Keratinocyte (primary cell): ENCODE results near the gene CEP131. TPM values are rescaled to one million over a fixed set of nuclear protein-coding genes. Genes with fewer than 3 reads are reported as not detected.

Experiments
- DNase-seq: peaks from one replicate; pipeline ENCODE4 v3.0.0-alpha.2; 2011; ENCODE audit warnings: low read depth, missing footprints, low spot score
- FAIRE-seq: peaks from 2 replicates; lab custom pipeline; 2011; peaks lifted over from hg19 to GRCh38; lab: Jason Lieb, UNC
- H2AFZ ChIP-seq: 2 replicates; pipeline ENCODE4 v1.6.0; 2012; ENCODE audit warnings: low read length, control low read depth, inconsistent platforms; ENCODE audit not compliant: control insufficient read depth
- H3K27ac ChIP-seq: 2 replicates; pipeline ENCODE4 v1.5.1; 2011; ENCODE audit warnings: low read length; ENCODE audit not compliant: control insufficient read depth, insufficient read depth
- H3K27me3 ChIP-seq: 3 replicates; pipeline ENCODE4 v1.6.0; 2011; ENCODE audit warnings: low read length; ENCODE audit not compliant: control insufficient read depth, insufficient read depth; ENCODE audit errors: extremely low read depth
- H3K36me3 ChIP-seq, 2 experiments: 2 replicates in 1 of 2; 3 replicates in 1 of 2; pipeline ENCODE4 v1.5.1; 2011; ENCODE audit warnings: low read length in 2 of 2, mild to moderate bottlenecking in 1 of 2; ENCODE audit not compliant: control insufficient read depth in 2 of 2, insufficient read depth in 2 of 2; ENCODE audit errors: extremely low read depth in 1 of 2
- H3K4me1 ChIP-seq: 3 replicates; pipeline ENCODE4 v1.5.1; 2011; ENCODE audit warnings: low read length; ENCODE audit not compliant: control insufficient read depth, insufficient read depth; ENCODE audit errors: extremely low read depth
- H3K4me2 ChIP-seq: 3 replicates; pipeline ENCODE4 v1.6.0; 2011; ENCODE audit warnings: low read depth, low read length; ENCODE audit not compliant: control insufficient read depth, insufficient read depth; ENCODE audit errors: extremely low read depth
- H3K4me3 ChIP-seq, 3 experiments: fragments of 200-600 bp in 1 of 3; sonication (generic) in 1 of 3; 2 replicates in 2 of 3; 3 replicates in 1 of 3; pipeline ENCODE4 v1.5.1; 2011 to 2016; ENCODE audit warnings: low read length in 3 of 3, mild to moderate bottlenecking in 3 of 3, control low read depth in 2 of 3, inconsistent platforms in 1 of 3, low read depth in 1 of 3, mixed read lengths in 1 of 3, mixed run types in 1 of 3, moderate library complexity in 1 of 3; ENCODE audit not compliant: control insufficient read depth in 2 of 3, insufficient read depth in 2 of 3; ENCODE audit errors: extremely low read depth in 1 of 3
- H3K79me2 ChIP-seq: 2 replicates; pipeline ENCODE4 v1.6.0; 2012; ENCODE audit warnings: low read length; ENCODE audit not compliant: control insufficient read depth, insufficient read depth
- H3K9ac ChIP-seq: 3 replicates; pipeline ENCODE4 v1.6.0; 2011; ENCODE audit warnings: low read length; ENCODE audit not compliant: control insufficient read depth, insufficient read depth; ENCODE audit errors: extremely low read depth
- H3K9me1 ChIP-seq: 3 replicates; pipeline ENCODE4 v1.6.0; 2011; ENCODE audit warnings: low read length; ENCODE audit not compliant: control insufficient read depth, insufficient read depth; ENCODE audit errors: extremely low read depth
- H3K9me3 ChIP-seq: 2 replicates; pipeline ENCODE4 v1.5.1; 2012; ENCODE audit warnings: low read depth, low read length; ENCODE audit not compliant: control insufficient read depth
- H4K20me1 ChIP-seq: 3 replicates; pipeline ENCODE4 v1.6.0; 2011; ENCODE audit warnings: low read length; ENCODE audit not compliant: control insufficient read depth, insufficient read depth; ENCODE audit errors: extremely low read depth
- EZH2 ChIP-seq: IDR thresholded peaks from one replicate; pipeline ENCODE4 v1.6.1; 2012; ENCODE audit warnings: inconsistent platforms, mild to moderate bottlenecking, low read length, moderate library complexity
- dilution Hi-C: fragments of 300-500 bp; cut with MboI; formaldehyde crosslinking; loops from one replicate; pipeline ENCODE4 v1.7.0; 2020; ENCODE audit warnings: low sequenced_read_pairs; ENCODE audit not compliant: extremely low pct_ligation_motif_present
- polyA plus RNA-seq, 5 experiments: library from polyadenylated mRNA; depleted of rRNA in 3 of 5; stranded (reverse) in 3 of 5; stranded (forward) in 1 of 5; unstranded in 1 of 5; fragments of >200 nt; gene quantifications; 1 replicate in 1 of 5; 2 replicates in 3 of 5; 3 replicates in 1 of 5; pipeline versions ENCODE4 v1.2.1 to v1.2.3, GENCODE V29; 2011 to 2012; ENCODE audit warnings: missing spikeins in 2 of 5, low read depth in 1 of 5, low replicate concordance in 1 of 5
- TF ChIP-seq, protein P1 (sequence below), 3 experiments: IDR thresholded peaks in 1 of 3; conservative IDR thresholded peaks in 1 of 3; optimal IDR thresholded peaks in 1 of 3; 2 replicates in 2 of 3; 3 replicates in 1 of 3; pipeline versions ENCODE3 to v1.5.1; 2011; ENCODE audit warnings: low read length in 3 of 3, mild to moderate bottlenecking in 3 of 3, moderate library complexity in 2 of 3, control low read depth in 1 of 3, inconsistent platforms in 1 of 3; ENCODE audit not compliant: insufficient read depth in 2 of 3; ENCODE audit errors: extremely low read depth in 1 of 3

Gene CEP131
- polyA plus RNA-seq, 1 donor (not counting 4 experiments of a cell fraction or from before 2014, with no cell fraction given), result 2.6 TPM

DNA sequence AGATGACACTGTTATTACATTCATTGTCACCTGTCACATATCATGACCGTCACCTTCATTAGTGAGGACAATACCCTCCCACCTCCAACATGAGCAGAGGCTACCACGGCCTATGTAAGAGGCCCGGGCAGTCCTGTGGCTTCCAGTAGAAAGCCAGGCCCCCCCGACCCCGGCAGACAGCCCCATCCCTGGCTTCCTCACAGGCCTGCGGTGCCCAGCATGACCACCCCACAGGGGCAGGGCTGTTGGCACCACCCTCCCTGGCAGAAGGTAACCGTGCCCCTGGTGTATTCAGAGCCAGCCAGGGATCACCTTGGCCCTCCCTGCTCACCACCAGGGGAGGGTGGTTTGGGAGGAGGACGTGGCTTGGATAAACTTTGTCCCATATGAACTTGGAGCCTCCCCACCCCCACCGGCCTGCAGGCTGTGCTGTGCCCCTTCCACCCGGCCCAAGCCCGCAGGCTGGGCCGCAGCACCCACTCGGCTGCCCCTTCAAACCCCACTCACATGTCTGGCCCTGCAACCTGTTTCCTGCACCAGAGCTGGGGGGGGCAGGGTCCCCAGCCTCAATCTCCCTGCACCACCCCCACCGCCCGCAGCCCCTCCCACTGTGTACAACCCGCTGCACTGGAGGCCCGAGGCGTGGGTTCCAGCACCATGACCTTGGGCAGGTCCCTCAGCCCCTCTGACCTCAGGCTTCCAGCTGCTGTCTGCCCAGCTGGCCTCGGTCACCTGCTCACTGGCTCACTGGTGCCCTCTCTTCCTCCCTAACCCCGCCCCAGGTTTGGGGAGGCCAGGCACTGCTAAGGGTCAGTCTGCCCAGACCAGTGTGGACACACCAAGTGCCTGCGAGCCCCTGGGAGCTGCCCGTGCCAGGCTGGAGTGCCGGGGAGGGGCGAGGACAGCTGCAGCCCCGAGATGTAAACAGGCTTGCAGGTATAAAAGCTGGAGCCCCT is 44.4 kb downstream of the CEP131 start:
- dilution Hi-C loops, result no loop called here
- no peak for TF ChIP-seq EZH2
- TF ChIP-seq, protein P1, sequence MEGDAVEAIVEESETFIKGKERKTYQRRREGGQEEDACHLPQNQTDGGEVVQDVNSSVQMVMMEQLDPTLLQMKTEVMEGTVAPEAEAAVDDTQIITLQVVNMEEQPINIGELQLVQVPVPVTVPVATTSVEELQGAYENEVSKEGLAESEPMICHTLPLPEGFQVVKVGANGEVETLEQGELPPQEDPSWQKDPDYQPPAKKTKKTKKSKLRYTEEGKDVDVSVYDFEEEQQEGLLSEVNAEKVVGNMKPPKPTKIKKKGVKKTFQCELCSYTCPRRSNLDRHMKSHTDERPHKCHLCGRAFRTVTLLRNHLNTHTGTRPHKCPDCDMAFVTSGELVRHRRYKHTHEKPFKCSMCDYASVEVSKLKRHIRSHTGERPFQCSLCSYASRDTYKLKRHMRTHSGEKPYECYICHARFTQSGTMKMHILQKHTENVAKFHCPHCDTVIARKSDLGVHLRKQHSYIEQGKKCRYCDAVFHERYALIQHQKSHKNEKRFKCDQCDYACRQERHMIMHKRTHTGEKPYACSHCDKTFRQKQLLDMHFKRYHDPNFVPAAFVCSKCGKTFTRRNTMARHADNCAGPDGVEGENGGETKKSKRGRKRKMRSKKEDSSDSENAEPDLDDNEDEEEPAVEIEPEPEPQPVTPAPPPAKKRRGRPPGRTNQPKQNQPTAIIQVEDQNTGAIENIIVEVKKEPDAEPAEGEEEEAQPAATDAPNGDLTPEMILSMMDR (optimal IDR thresholded peaks at IDR 0.05 in 1 of 3, IDR thresholded peaks at IDR 0.05 in 1 of 3, conservative IDR thresholded peaks at IDR 0.05 in 1 of 3; ENCODE audit: extremely low read depth in 1 of 3, insufficient read depth in 2 of 3, low read length in 3 of 3), result no peak
- Histone ChIP-seq H3K4me1 (no peaks in the 10 kb centered on the region), H3K4me3 (no peak overlapping the region), H3K27ac (no peak overlapping the region), H3K4me2 (no peak overlapping the region), H3K9me3 (peaks cover 3% of the 10 kb centered on the region), H3K27me3 (peaks cover 7% of the 10 kb centered on the region), H3K9me1 (no peaks in the 10 kb centered on the region), H3K36me3 (no peaks in the 10 kb centered on the region), H3K79me2 (no peaks in the 10 kb centered on the region), H4K20me1 (no peaks in the 10 kb centered on the region), H2AFZ (no peak overlapping the region), H3K9ac (no peak overlapping the region)
- FAIRE-seq (no peak), DNase-seq (no peak)

DNA sequence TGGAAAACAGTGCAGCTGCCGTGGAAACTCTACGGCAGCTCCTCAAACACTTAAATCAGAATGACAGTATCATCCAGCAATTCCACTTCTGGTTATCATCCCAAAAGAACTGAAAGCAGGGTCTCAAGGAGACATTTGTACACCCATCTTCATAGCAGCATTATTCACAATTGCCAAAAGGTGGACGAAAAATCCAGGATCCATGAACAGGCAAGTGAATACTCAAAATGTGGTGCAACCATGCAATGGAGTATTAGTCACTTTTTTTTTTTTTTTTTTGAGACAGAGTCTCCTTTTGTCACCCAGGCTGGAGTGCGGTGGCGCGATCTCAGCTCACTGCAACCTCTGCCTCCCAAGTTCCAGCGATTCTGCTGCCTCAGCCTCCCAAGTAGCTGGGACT is 46.1 kb downstream of the CEP131 start:
- H3K9me3 ChIP-seq, result peaks cover 3% of the 10 kb centered on the region
- no peaks in the 10 kb centered on the region for H3K79me2 ChIP-seq
- H3K27me3 ChIP-seq, result peaks cover 7% of the 10 kb centered on the region
- H2AFZ ChIP-seq, result no peak overlapping the region
- H4K20me1 ChIP-seq, result no peaks in the 10 kb centered on the region
- no peaks in the 10 kb centered on the region for H3K4me1 ChIP-seq
- no peak overlapping the region for H3K4me2 ChIP-seq
- no peak overlapping the region for H3K27ac ChIP-seq
- no peak overlapping the region for H3K4me3 ChIP-seq
- DNase-seq (no peak), FAIRE-seq (no peak)
- dilution Hi-C loops, result no loop called here
- H3K9me1 ChIP-seq, result no peaks in the 10 kb centered on the region
- no peak for TF ChIP-seq EZH2
- no peaks in the 10 kb centered on the region for H3K36me3 ChIP-seq
- H3K9ac ChIP-seq, result no peak overlapping the region
